Activated CD4-positive, CD25-positive, alpha-beta regulatory T cell treated with anti-CD3 and anti-CD28 coated beads, Interleukin-2, amount 50 U/mL, for 24 hours (primary cell): ENCODE results near the gene IGF2R.

Source experiments
- ATAC-seq, 2 donors: fragments of 150-1000 bp; cut with Tn5 transposase; one replicate each; pipeline ENCODE4 v1.10.0; 2021; ENCODE audit warnings: mild to moderate bottlenecking in 1 of 2, moderate library complexity in 1 of 2

The IGF2R gene

GRCh38 chr6:159976686-159977254 is 7.9 kb downstream of the IGF2R start:
- no peak for ATAC-seq

DNA sequence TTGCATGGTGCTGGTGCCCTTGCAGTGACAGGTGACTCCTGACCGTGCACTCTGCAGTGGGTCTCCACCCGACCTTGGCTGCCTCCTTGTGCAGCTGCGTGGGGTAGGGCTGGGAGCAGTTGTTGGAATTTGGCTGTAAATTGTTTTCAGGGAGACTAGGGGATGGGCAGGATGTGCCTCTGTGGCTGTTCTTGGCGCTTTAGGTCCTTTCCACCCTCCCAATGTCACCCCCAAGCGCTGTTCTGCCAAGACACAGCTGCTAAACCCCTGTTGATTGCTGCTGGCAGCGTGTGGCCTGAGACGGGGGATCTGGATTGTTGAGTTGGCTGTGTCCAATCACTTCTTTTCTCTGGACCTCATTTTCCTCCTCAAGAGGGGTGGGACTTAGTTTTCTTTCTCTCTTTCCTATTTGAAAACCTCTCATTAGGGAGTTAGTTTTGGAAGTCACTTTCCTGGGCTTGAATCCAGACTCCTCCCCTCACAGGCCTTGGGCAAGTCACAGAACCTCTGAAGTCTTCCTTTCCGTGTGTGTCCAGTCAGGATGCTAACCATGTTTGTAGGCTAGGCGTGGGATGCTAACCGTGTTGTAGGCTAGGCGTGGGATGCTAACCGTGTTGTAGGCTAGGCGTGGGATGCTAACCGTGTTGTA is 8.5 kb downstream of the IGF2R start:
- no peak for ATAC-seq

DNA sequence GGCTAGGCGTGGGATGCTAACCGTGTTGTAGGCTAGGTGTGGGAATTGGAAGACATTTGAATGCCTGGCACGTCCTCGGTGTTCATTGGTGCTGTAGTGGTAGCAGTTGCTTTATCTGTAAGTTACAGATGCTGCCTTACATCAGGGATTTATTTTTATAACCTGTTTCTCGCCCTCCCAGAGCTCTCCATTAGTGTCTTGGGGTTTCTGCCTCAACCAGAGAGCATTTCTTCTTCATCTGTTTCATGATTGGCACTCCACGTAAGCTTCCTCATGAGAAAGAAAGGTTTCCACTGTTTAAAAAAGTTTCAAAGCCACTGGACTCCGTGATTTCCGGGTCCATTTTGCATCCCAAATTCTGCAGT is 9.0 kb downstream of the IGF2R start:
- no peak for ATAC-seq

DNA sequence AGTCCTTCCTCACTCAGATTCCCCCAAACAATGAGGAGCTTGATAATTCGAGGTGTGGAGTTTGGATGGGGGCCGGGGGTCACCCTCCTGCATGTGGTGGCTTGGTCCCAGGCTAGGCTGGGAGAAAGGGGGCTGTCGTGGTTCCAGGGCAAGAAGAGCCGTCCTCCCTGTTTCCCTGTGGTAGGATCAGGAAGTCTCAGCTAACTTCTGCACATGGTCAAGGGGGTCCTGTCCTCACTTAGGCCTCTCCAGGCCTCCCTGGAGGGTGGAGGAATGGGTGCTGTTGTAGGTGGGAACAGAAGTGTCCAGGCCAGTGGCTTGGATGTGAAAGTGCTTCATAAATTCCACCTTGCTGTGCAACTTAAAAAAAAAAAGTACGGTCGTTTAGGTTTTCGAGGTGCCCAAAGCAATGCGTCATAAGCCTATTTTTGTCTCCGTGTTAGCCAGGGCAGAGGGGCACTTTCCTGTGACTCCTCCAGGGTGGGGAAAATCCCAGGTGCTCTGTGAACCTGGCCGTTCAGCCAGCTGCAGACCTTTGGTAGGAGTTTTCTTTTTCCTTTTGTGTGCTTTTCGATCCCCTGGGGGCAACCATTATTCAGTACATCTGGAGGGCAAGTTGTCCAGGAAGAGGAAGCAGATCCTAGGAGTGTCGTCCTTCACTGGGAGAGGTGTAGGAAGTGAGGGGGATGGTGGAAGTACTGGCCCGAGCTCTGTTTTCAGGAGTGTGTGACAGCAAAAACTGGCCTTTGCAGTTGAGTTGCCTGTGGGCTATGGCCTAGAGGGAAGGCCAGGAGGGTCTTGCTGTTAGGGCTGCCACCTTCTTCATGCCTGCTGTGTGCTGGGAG is 9.6 kb downstream of the IGF2R start:
- ATAC-seq: peak; percentile 50 to 55

- ATAC-seq: peak; percentile 87 to 91
Measured at GRCh38 chr6:159979136-159979874, 10.4 kb downstream of the IGF2R start.

GRCh38 chr6:159980474-159980873 is 11.6 kb downstream of the IGF2R start:
- no peak for ATAC-seq

DNA sequence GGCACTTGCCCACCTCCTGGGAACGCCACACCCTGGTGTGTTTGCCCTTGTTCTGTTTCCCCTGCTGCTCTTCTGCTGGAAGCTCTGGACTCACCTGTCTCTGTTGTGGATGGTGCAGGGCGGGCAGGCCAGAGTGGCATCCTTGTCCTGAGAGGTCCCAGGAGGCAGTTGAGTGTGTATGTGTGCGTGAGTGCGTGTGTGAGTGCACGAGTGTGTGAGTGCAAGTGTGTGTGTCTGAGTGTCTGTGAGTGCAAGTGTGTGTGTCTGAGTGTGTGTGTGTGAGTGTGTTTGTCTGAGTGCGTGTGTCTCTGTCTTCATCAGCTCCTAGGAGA is 12.2 kb downstream of the IGF2R start:
- ATAC-seq: no peak

DNA sequence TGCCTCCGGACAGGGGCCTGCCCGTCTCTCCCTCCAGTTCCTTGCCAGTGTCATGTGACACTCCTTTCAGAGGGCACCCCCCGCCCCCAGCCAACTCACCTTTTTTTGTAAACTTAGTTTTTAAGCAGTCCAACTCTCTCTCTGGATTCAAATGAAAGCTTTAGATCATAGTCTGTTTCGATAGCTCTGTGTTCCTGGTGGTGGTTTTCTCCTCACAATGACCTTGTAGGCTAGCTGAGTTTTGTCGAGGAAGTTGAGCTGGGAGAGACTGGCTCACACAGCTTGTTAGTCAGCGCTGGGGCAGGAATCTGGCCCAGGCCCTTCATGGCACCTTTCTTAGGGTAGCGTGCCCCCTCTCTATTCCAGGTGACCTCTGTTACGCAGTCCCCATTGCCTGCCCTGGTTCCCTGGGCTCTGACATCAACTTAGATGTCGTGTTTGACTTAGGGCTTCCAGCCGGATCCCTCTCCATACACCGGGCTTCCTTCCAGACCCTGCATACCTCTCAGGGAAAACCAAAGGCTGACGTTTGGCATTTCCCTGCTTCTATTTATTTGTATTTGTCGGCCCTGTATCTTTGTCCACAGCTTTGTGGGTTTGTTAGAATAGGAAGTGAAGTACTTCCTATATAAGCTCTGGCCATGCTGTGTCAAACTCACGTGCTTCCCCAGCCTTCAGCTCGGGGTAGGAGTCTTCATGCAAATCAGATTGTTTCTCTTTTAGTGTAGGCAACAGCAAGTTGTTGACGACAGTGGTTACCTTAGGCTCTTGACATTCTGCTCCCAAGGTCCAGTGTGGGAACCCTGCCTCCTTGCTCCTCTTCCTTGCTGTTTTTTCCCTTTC is 12.7 kb downstream of the IGF2R start:
- peak; percentile 35 to 39 for ATAC-seq

DNA sequence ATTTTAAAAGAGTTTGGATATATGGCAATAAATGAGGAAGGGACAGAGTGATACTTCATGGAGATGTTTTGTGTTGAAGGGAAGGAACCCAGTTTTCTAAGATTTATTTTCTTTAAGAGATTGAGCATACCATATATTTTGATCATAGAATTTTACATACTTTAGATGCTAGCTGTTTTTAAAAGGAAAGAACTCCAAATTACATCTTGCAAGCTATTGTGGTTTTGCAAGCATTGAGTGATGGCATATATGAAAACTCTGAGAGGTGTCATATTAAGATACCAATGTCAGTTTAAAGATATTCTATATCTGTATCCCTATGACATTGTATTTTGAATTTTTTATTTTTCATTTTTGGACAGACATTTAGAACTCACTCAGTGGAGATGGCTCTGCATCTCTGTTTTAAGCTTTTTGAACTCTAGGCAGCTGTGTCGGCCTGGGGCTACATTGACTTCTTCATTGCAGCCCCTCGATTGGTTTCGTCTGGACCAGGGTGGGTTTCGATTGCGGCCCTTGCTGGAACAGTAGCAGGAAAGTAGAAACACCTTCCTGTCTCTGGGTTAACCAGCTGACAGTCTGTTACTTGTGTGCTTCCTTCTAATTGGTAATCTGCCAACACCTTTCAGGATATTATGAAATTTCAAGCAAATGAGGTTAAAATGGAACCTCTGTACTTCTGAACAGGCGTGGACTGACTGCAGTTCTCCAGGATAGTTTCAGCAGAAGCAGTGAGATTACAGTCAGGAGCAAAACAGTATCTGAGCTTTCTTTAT is 14.0 kb downstream of the IGF2R start:
- no peak for ATAC-seq

DNA sequence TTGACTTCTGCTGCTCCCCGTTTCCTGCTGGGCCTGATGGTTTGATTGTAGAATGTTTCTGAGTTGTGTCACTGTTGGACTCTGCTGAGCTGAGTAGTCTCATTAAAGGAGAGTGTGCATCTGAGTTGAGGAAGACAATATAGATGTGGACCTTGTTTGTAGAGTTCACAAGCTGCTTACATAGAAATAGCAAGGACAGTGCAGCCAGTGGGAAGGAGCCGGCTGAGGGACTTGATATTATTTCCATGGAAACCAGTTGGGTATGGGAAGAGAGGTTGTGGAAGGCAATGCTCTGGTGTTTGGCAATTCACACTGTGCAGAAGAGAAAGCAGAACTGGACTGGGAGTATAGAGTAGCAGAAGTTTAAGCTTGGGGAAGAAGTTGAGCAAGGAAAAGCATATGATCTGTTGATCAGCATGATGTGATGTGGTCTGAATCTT is 14.8 kb downstream of the IGF2R start:
- ATAC-seq: no peak

GRCh38 chr6:159984268-159984786 is 15.4 kb downstream of the IGF2R start:
- no peak for ATAC-seq

DNA sequence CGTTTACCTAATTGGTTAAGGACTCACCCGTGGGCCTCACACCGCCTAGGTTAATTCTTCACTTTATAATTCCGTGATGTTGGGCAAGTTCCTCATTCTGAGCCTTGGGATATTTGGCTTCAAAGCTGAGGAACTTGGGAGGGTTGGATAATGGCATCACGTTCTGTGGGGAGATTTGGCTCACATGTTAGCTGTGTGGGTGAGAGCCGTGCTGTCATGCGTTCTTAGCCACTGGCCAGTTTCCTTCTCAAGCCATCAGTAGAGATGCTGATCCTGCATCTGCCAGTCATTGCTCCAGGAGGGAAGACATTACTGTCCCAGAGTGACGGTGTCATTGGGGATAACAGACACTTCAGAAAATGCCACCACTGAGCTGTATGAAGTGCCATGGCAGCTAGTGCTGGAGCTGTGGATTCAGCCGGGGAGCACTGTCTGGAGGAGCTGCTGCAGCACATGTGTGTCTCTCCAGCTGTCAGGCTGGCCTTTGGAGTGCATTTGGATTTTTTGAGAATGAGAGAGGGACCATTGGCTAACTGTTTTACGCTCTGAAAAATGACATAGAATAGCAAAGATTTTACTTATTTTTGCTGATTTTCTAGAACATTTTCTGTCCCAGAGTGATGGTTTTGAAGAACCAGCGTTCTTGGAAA is 16.5 kb downstream of the IGF2R start:
- ATAC-seq: no peak

DNA sequence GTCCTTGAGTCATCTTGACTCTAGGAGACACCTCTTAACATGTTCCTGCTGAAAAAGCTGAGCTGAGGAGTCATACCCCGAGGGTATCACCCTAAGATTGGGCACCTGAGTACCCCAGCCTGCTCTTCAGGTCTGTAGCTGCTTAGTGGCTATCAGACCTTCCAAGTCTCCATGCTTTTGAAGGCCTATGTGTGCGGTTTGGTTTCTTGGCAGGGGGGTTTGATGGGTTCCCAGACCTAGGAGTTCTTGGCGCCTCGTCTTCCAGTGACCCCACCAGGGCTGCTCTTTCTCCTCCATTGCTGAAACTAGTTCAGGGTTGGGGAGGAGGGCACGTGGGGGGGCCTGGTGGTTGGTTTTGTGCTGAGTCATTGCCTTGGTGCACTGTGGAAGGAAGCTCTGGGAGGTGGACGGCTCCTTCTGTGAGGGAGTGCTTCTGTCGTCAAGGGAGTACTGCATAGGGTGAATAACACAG is 20.1 kb downstream of the IGF2R start:
- peak; percentile 42 to 44 for ATAC-seq

DNA sequence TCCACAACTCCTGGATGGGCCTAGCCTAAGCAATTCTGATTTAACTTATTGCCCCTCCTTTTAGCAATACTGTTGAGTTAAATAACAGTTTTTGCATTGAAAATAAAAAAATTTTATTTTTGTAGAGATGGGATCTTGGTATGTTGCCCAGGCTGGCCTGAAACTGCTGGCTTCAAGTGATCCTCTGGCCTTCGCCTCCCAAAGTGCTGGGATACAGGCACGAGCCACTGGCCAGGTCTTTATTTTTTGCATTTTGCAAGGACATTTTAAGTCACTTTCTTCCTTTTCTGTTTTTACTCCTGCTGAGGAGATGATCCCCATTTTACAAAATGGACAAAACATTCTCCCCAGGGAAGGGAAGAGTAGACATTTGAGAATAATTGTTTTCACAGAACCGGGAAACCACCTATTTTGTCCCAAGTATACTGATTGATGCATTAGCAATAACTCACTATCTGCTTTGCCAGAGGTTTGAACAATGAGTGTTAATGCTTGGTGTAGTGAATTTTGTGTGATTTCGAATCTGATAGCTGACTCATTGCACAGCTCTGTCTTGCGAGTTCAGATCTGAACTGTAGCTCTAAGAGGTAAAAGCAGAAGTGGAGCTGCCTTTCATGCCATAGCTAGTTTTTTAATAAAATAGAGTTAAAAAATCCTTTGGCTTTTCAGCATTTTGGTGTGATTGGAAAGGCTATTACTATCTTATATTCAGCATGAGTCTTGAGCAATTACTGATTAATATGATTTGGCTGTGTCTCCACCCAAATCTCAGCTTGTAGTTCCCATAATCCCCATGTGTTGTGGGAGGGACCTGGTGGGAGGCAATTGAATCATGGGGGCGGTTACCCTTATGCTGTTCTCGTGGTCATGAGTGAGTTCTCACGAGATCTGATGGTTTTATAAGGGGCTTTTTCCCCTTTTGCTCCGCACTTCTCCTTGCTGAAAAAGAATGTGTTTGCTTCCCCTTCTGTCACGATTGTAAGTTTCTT is 20.9 kb downstream of the IGF2R start:
- ATAC-seq: peak; percentile 85 to 88

- no peak for ATAC-seq
Measured at GRCh38 chr6:159992366-159992765, 23.5 kb downstream of the IGF2R start.

DNA sequence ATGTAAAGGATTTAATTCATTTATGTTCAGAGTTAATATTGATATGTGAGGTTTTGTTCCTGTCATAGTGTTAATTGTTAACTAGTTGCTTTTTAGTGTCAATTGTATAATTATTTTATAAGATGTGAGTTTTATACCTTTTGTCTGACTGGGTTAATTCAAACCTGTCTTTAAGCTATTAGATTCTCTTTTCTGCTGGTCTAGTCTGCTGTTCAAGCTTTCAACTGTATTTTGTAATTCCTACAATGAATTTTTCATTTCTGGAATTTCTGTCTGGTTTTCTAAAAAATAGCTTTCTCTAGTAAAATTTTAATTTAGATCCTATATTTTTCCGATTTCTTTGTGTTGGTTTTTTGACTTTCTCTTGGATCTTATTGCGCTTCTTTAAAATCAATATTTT is 26.5 kb downstream of the IGF2R start:
- no peak for ATAC-seq

DNA sequence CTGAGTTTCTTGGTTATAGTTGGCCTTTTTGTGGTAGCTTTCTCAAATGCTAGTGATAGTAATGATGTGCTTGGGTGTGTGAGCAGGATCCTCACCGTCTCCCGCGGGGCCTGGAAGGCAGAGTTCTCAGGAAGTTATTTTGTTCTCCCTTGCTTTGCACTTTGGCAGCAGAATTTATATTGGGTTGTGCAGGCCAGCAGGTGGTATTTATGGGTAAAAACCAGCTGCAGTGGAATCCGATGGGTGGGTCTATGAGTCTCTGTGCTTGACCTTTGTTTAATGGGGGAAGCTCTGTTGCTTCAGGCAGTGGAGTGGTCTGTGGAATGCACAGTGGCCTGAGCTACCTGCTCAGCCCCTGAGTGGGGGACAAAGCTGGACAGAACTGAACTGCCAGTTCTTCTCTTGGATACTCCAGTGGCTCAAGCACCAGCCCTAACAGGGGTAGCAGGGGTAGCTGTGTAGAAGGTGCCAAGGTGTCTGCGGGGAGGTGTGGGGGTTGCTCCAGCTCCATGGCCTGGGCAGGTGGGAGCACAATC is 27.3 kb downstream of the IGF2R start:
- ATAC-seq: no peak

DNA sequence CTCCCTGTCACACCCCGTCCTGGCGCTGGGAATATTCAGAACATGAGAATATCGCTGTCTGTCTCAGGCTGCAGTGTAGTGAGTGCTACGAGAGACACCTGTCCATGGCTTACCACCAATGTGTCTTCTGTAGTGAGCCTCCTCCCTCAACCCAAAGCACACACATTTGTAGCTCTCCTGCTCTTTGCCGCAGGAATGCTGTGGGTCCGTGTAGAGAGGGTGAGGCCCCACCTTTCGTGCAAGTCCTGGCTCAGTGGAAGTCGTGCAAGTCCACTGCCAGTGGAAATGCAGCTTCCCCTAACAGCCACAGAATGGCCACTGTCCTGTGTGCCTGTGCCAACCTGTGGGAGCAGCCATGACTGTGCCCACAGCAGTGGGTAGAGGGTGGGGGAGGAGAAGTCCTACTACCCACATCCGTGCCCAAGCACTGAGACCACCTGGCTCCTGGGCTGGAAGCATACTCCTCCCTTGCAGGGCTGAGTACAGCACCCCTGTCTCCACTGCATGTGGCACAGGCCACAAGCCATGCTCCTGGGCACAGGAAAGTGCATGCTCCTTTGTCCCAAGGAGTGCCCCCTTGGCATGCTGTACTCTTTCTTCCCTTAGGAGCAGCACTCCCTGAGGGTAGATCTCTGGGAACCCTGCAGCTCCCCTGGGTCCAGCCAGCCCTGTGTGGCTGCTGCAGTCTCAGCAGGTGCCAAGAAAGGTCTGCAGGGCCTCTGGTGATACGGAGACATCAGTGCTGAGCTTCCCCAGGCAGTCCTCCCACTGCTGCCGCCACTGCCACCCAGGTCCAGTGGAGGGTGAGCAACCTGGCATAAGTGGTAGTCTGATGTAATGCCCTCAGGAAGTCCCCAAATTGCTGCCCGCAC is 28.0 kb downstream of the IGF2R start:
- no peak for ATAC-seq
